Left lobe of liver (tissue), 2 donors: ENCODE results near the gene CYTH2. TPM values are rescaled to one million over a fixed set of nuclear protein-coding genes. Genes with fewer than 3 reads are reported as not detected.
A peak's percentile ranks its signal among the peaks of the same experiment; 100 is the strongest.

ENCODE experiments used
- ATAC-seq: fragments of 200-7000 bp; cut with Tn5 transposase; one replicate; pipeline ENCODE4 v1.9.1; 2020; ENCODE audit warnings: mild to moderate bottlenecking, moderate library complexity
- DNase-seq: peaks from one replicate; pipeline ENCODE4 v3.0.0-alpha.2; 2020; ENCODE audit warnings: low spot score
- total RNA-seq: library from RNA; stranded (reverse); gene quantifications from one replicate; pipeline ENCODE4 v1.2.1, GENCODE V29; 2021
- donor health status: DM: no; HTN: no; CAD: no; lungs with moderate emphysema.
- donor health status: DM: no; HTN: yes; CAD: no.

CYTH2 gene
- total RNA-seq, 1 donor from 2014 or later: 13.9 TPM

- ATAC-seq: peak; percentile 72
- peak; percentile 86 for DNase-seq
Observed at GRCh38 chr19:48492925-48493717, 24.0 kb downstream of the CYTH2 start.

DNA sequence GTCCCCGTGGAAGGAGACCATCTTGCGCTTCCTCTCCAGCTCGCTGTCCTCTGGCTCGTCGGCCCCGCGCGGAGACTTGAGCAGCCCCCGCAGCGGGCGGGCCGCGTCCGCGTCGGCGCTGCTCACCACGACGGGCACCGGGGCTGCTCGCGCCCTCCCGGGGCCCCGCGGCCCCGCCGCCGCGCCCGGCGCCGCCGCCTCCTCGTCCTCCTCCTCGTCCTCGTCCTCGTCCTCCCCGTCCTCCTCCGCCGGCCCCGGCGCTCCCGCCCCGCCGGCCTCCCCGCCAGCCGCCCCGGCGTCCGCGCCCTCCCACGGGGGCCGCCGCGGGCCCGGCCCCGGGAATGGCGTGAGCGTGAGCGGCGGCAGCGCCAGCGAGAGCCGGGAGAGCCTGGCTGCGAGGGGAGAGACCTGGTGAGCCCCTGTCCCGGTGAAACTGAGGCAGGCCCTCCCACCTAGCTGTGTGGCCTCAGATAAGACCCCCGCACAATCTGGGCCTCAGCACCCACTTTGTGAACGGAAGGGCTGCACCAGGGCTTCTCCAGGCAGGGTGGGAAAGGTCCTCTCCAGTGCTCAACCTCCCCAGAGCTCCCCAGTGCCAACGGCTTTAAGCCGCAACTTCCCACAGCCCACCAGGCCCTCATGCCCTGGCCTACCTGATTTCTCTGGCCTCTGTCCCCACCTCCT is 24.7 kb downstream of the CYTH2 start:
- DNase-seq: no peak
- ATAC-seq: no peak

- DNase-seq: no peak
- ATAC-seq: no peak
Observed at GRCh38 chr19:48495396-48495795, 26.2 kb downstream of the CYTH2 start.

GRCh38 chr19:48496959-48497727 is 28.0 kb downstream of the CYTH2 start:
- no peak for DNase-seq
- no peak for ATAC-seq

DNA sequence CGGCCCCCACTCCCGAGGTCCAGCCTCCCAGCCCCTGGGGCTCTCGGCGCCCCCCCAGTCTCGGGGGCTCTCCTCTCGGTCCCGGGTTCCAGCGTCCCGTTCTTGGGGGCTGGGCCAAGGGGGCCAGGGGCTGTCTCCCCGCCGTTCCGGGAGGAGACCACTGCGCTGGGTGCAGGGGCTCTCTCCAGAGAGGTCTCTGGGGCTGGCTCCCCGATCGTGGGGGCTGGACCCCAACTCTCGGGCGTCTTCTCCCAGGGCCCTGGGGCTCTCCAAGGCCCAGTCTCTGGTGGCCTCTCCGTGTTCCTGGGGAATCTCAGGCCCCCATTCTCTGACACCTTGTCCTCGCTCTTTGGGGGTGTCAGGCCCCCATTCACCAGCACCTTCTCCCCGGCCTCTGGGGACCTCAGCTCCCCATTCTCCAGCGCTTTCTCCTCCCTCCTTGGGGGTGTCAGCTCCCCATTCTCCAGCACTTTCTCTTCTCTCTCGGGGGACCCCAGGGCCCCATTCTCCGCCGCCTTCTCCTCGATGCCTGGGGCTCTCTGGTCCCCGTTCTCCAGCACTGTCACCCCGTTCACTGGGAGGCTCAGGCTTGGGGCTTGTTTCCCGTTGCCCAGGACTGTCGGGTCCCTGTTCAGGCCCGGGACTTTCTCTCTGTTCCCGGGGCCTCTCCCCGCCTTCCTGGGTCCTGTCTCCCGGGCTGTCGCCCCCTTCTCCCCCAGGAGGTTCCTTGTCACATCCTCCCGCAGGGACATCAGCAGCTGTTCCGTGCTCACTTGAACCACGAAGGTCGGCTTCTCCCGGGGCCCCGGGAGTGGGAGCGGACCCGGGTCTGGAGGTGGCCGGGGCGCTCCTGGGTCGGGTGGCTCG is 28.8 kb downstream of the CYTH2 start:
- no peak for DNase-seq
- ATAC-seq: no peak

DNA sequence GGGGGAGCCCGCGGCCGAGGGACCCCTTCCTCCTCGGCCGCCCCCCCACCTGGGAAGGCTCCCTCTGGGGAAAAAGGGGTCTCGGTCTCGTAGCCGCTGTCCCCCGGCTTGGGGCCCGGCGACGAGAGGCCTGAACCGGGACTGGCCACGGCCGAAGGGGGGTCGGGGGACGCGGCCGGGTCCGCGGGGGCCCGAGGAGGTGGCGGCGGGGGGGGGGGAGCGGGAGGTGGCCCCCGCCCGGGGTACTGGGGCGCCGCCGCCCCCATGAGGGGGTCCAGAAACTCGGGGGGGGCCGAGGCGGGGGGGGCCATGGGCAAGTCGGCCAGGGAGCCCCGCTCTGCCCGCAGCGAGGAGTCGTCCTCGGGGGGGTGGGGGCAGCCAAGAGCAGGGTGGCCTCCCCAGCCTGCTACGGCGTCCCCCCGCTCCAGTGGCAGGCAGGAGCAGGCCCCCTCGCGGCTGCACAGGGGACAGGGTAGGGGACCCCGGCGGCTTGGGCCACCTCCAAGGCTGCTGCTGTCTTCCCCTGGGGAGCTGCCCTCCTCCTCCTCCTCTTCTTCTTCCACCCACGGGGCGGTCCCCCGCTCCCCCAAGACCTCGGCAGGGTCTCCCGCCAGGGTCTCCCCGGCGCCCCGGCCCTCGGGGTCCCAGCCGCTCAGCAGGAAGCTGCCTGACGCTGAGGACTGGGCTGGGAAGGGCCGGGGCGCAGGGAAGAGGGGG is 29.6 kb downstream of the CYTH2 start:
- ATAC-seq (no peak), DNase-seq (no peak)

DNA sequence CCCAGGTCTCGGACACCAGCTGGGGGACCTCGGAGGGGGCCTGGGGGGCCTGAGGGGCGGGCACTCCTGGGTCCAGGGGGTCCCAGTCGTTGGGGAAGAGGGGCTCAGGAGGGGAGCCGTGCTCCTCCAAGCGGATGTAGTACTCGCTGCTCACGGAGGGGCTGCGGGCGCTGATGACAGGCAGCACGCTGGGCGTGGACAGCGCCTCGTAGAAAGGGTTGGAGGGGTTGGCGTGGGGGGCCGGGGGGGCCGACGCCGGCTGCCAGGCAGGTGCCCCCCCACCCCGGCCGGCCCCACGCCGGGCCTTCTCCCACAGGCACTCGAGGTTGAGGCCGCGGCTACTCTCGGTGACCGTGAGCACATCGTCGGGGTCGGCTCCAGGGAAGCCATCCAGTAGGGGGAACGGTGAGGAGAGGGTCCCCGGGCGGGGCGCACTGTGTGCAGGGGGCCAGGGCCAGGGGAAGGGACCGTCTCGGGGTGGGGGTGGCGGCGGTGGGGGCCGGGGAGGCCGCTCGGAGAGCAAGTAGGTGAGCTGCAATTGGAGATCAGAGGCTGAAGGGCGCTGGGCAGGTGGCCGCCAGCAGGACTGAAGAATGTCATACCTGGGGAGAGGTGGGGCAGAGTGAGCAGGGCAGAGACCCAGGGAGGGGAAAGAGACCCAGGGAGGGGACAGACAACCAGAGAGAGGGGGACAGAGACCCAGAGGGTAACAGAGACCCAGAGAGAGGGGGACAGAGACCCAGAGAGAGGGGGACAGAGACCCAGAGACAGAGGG is 30.3 kb downstream of the CYTH2 start:
- no peak for ATAC-seq
- no peak for DNase-seq

DNA sequence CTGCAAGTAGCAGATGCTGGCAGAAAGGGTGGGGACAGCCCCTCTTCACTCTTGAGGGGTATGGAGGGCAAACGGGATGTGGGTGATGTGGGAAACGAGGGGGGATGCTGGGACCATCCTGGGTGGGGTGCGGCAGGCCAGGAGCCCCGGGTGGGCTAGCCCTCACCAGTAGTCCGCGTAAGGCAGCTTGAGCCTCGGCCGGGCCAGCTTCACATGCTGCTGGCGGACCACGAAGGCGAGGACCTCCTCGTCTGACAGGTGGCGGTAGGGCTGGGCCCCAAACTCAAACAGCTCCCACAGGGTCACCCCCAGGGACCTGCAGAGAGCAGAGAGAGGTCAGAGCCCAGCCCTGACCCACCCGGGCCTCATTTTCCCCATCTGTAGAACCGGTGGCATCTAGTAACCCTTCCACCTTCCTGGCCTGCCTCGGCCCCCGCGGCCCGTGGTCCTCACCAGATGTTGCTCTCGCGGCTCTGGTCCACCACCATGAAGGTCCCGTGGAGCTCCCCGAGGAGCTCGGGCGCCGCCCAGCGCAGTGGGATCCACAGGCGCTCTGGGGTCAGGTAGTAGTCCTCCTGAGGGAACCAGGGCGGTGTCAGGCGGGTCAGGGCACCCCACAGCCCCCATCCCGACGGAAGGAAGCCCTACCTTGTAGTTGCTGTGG is 31.8 kb downstream of the CYTH2 start:
- DNase-seq (no peak), ATAC-seq (no peak)

DNA sequence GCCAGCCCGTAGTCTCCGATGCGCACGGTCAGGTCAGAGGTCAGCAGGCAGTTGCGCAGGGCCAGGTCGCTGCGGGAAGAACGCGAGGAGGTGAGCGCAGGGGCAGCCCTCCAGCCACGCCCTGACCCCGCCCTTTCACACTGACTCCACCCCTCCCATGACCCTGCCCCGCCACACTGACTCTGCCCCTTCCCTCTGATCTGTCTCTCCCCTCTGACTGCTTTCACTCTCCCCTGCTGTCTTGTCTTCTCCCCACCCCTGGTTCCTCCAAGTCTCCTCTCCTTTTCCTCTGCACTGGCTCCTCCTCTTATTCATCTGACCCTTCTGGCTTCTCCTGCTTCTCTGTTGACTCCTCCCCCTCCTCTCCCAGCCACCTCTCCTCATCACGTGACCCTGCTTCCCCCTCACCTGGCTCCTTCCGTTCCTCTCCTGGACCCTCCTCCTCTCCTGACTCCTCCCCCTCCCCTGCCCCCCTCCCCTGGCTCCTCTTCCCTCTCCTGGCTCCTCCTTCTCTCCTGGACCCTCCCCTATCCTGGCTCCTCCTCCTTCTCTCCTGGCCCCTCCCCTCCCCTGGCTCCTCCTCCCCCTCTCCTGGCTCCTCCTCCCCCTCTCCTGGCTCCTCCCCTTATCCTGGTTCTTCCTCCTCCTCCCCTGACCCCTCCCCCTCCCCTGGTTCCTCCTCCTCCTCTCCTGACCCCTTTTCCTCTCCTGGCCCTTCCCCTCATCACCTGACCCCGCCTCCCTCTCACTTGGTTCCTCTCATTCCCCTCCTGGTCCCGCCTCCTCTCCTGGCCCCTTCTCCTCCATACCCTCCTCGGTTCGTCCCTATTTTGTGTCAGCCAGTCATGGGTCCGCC is 32.6 kb downstream of the CYTH2 start:
- no peak for DNase-seq
- peak; percentile 59 for ATAC-seq

GRCh38 chr19:48502350-48503018 is 33.3 kb downstream of the CYTH2 start:
- DNase-seq: no peak
- no peak for ATAC-seq

- no peak for DNase-seq
- no peak for ATAC-seq
Observed at GRCh38 chr19:48506138-48506733, 37.1 kb downstream of the CYTH2 start.

- DNase-seq (no peak), ATAC-seq (no peak)
Observed at GRCh38 chr19:48507911-48508439, 38.8 kb downstream of the CYTH2 start.

DNA sequence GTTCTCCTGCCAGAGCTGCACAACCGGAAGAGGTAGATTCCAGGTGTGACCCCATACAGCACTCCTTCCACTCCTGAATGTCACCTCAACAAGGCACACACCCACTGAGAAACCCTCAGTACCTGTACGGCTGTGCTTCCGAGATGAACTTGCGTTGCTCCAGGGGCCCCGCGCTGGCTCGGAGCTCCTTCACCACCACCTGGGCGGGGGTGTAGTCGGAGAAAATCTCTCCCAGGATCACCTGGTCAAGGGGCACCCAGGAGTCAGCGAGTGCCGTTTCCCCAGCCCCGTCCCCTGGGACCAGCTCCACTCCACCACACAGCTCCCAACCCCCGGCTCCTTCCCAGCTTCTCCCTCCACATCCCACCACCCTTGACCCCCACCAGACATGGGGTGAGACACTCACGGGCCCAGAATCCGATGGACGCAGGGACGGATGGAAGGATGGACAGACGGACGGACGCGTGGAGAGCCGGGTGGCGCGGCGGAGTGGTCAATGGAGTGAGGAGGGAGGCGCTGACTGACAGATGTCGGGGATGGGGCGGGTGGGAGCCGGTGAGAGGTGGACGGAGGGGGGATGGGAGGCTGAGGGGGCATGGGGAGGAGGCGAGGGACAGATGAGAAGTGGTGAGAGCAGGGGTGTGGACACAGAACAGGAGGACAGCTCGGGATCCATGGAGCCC is 39.7 kb downstream of the CYTH2 start:
- DNase-seq (no peak), ATAC-seq (no peak)

- DNase-seq (no peak), ATAC-seq (no peak)
Observed at GRCh38 chr19:48509467-48510194, 40.5 kb downstream of the CYTH2 start.
